Tibial nerve (tissue), 3 donors: Measurements from ENCODE around the gene RSRC1.

Experiments
- POLR2A ChIP-seq, 2 donors: fragments of 450-650 bp; IDR thresholded peaks; one replicate each; pipeline ENCODE4 v1.6.1; 2017; ENCODE audit warnings: antibody characterized with exemption in 2 of 2, mild to moderate bottlenecking in 2 of 2, moderate library complexity in 2 of 2
- TF ChIP-seq, protein P1 (sequence below), 5 experiments: fragments of 200-600 bp in 3 of 5; fragments of 450-650 bp in 2 of 5; sonication (generic) in 3 of 5; IDR thresholded peaks; one replicate each; pipeline ENCODE4 v1.5.1; 2016 to 2019; ENCODE audit warnings: antibody characterized with exemption in 5 of 5, mild to moderate bottlenecking in 3 of 5, moderate library complexity in 2 of 5

DNA sequence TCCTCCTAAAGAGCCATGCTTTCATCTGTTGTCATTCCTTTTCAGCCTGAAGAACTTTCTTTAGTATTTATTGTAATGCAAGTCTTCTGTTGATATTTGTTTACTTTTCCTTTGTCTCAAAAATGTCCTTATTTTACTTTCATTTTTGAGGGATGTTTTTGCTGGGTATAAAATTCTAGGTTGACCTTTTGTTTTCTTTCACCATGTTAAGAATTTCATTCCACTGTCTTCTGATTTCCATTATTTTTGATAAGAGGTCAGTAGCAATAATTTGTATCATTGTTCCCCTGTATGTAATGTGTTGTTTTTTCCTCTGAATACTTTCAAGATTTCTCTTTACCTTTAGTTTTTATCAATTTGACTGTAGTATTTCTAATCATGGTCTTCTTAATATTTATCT is 91.1 kb downstream of the RSRC1 start:
- TF ChIP-seq, protein P1, sequence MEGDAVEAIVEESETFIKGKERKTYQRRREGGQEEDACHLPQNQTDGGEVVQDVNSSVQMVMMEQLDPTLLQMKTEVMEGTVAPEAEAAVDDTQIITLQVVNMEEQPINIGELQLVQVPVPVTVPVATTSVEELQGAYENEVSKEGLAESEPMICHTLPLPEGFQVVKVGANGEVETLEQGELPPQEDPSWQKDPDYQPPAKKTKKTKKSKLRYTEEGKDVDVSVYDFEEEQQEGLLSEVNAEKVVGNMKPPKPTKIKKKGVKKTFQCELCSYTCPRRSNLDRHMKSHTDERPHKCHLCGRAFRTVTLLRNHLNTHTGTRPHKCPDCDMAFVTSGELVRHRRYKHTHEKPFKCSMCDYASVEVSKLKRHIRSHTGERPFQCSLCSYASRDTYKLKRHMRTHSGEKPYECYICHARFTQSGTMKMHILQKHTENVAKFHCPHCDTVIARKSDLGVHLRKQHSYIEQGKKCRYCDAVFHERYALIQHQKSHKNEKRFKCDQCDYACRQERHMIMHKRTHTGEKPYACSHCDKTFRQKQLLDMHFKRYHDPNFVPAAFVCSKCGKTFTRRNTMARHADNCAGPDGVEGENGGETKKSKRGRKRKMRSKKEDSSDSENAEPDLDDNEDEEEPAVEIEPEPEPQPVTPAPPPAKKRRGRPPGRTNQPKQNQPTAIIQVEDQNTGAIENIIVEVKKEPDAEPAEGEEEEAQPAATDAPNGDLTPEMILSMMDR (IDR thresholded peaks at IDR 0.05): no peak
- TF ChIP-seq POLR2A (IDR thresholded peaks at IDR 0.05): no peak
